NOMO-1 treated with dmso at 0.1 percent for 144 hours (cell line): ENCODE results near the gene WDR81.

Source experiments
- DNase-seq: peaks from one replicate; lab custom pipeline; 2025; ENCODE audit not compliant: unreplicated experiment; lab: John Stamatoyannopoulos, UW

Gene WDR81

DNA sequence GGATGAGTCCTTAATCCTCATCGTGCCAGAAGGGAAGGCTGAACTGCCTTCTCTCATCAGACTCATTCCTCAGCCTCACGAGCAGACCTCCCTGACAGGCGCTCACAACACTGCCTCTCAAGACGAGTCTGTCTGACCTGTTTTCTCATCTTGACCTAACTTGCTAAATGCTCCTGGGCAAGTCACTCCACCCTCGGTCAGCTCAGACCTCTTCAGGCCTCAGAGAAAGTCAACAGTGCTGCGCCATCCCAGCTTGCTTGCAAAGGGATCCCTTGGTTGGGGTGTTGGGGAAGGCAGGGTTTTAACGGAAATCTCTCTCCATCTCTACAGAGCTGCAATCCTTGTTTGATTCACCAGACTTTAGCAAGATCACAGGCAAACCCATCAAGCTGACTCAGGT, 52.4 kb downstream of the WDR81 start:
- DNase-seq: no peak

DNA sequence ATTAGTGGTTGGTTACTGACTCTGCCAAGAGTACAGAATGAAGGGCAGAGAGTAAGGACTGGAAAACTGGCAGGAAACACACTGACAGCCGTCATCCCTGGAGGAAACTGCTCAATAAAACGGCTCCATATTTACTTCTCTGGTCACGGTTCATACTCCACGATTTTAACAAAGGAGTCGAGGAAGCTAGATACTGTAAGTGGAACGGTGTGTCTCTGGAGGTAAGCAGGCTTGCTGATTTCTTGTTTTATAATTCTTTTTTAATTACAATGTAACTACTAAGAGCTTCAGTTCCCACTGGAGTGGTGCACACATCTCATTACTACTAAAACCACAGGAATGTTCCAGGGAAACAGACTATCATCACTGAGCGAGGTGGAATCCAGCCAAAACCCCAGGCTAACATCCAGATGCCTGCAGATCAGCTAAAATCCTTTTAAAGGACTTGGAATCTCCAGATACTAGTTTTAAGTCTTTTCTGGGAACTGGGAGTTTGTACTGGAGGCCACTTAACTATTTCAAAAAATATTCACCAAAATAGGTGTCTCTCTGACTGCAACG, 55.1 kb downstream of the WDR81 start:
- no peak for DNase-seq

DNA sequence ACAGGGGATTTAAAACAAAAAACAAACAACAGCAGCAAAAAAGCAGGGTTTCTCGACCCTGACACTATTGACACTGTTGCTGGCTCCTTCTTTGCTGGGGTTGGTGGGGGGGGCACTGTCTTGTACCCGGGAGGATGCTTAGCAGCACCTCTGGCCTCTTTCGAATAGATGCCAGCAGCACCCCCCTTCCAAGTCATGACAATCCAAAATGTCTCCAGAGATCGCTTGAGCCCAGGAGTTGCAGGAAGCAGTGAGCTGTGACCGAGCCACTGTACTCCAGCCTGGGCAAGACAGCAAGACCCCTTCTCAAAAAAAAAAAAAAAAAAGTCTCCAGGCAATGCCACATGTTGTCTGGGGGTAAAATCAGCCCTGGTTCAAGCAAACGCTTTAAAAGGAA, 57.7 kb downstream of the WDR81 start:
- no peak for DNase-seq

DNA sequence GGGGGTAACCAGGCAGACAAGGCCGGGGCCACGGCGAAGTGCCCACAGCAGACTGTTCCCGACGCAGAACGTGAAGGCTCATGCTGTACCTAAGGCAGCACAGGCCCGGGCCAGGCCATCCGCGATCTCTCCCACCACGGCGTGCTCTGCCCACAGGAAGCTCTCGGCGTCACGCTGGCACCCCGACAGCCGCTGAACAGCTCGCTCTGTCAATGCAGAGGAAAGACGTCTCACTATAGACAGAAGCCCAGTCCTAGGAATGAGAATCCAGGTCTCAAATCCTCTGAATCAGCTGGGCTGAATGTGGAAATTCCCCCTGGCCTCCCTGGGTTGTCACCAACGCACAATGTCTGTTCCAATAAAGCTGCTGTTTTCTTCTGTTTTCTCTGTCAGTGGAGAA, 58.8 kb downstream of the WDR81 start:
- DNase-seq: no peak

DNA sequence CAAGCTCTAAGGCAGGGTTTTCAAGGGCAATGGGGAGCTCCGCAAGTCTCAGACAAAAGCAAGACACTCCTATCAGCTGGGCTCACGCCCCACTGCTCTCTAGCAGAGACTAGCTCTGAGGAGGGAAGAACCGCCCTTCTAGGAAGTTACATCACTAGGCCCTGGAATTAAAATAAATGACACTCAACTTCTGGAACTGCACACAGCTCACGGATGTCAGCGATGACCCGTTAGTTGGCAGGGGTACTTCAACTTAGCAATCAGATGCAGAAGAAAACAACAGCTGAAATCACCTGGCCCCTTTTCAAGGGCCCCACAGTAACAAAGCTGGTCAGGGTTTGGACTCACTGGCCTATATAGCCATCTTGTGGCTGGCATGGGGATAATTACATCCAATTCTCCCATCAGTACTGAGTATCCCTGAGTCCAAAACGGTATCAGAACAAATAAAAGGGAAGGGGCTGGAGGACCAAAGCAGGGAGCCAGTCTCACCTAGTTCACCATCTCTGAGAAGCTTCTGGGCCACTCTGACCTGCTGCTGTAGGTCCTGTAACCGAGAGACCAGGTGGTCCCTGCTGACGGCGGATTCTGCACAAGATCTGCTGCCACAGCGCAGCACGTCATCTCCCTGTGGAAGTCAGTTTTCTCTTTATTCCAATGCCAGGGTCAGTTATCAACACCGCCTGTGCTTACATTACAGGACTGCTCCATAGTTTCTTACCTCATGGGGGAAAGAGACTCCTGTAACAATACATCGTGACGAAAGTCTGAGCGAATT, 59.5 kb downstream of the WDR81 start:
- DNase-seq: no peak

DNA sequence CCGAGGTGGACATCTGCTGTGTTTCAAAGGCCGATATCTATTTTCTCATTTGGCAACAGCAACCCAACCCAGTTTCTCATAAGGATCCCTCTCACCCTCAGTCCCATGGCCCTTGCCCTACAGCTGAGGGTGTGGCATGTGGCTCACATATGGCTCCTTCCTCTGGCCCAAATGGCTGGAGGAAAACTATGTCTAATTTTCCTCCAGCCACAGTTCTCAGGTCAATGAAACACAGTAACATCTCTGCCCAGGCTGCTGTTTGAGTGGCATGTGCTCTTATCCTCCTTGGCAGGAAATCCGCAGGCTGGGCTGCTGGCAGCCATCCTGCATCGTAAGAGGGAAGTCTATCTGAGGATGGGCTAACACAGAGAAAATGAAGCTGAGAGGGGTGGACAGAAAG, 61.4 kb downstream of the WDR81 start:
- DNase-seq: no peak

DNA sequence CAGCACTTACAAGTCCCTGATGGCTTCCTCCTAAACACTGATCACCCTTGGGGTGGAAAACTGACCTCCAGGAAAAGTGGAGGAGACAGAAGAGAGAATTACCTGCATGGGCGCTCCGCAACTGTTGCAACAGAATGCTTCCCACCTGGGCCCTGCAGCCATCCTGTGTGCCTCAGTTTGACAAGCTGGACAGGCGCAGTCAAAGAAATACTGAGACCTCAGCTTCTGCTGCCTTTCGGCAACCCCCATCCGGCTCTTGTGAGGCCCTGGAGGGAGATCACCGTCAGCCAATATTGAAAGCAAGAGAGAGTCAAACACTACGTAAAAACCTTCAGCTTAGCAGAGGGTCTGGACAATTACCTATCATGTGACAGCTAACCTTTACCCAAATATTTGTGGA, 62.2 kb downstream of the WDR81 start:
- DNase-seq: no peak

DNA sequence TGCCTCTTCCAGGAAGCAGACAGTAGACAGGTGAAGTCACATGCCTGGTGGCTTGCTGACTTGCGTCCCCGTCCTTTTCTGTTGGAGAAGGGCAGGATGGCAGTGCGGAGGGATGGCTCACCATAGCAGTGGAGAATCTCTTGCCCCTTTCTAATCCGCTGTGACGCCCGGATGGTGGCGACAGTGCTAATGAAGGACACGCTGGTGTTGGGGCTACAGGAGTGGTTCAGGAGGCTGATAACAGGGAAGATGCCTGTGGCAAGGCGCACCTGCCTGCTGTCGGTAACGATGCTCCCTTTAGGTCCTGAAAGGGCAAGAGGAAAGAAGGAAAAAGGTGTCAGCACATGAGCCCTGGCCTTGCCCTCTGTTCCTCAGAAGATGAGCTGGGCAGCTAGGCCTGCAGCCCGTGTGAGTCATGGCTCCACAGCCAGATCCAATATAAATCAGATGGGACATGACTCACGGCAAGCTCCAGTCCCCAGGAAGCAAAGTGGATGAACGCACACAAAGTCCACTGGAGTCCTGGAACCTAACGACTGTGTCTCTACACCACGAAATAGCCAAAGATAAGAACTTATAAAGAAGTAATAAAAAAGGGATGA, 62.9 kb downstream of the WDR81 start:
- no peak for DNase-seq
